ENCODE results near the gene ABCF2.

Gene ABCF2

GRCh38 chr7:151225948-151226510 lies 976 bp downstream of the ABCF2 start:
- DNase-seq (ENCODE audit: low spot score) = no peak

GRCh38 chr7:151223728-151224127 lies 3.3 kb downstream of the ABCF2 start:
- DNase-seq (ENCODE audit: low spot score) = no peak

DNA sequence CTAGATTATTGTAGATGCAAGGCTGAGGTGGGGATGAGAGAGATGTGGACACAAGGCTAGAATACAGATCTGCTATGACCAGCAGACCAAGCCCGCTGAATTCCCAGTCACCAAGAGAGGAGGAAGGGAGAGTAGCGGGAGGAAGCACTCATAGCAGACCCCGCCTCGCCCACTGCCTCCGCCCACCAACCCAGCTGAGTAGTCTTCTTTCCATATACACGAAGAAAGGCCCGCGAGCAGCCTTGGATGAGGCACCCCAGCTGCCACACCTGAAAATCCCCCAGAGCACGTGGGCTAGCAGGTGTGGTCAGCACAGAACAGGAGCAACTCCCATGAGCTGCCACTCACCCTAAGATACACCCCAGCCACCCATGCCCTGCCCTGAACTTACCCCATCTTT lies 8.8 kb downstream of the ABCF2 start:
- DNase-seq (ENCODE audit: low spot score) = peak; percentile 15

DNA sequence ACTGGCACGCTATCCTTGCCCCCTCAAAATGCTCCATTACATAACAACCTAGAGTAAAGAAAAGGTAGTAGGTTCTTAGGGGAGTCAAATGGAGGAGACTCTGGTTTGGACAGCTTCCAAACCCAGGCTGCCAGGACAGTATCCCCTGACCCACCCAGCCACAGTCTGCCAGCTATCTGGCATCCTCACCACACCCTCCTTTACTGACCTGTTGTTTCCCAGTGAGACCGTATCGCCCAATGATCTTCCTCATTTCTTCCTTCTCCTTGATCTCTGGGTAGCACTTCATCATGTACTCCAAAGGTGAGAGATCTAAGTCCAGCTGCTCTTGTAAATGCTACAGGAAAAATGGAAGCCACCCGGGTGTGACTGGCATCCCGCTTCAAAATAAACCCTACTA lies 11.6 kb downstream of the ABCF2 start:
- no peak for DNase-seq (ENCODE audit: low spot score)

GRCh38 chr7:151213826-151214225 lies 13.2 kb downstream of the ABCF2 start:
- DNase-seq (ENCODE audit: low spot score) = no peak

DNA sequence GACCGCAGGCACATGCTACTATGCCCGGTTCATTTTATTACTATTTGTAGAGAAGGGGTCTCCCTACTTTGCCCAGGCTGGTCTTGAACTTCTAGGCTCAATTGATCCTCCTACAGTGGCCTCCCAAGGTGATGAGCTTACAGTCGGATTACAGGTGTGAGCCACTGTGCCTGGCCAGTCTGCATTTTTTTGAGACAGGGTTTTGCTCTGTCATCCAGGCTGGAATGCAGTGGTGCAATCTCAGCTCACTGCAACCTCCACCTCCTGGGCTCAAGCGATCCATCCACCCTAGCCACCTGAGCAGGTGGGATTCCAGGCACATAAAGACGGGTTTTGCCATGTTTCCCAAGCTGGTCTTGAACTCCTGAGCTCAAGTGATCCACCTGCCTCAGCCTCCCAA lies 14.4 kb downstream of the ABCF2 start:
- DNase-seq (ENCODE audit: low spot score) = no peak

GRCh38 chr7:151211155-151211772 lies 15.7 kb downstream of the ABCF2 start:
- peak; percentile 18 for DNase-seq (ENCODE audit: low spot score)

- peak; percentile 19 for DNase-seq (ENCODE audit: low spot score)
These were observed 16.7 kb downstream of the ABCF2 start, which contains the start of gene H2BK1 for GRCh38 chr7:151210087-151210854. H2BK1 (minus strand) TSS chr7:151210488; CDS start chr7:151210318, 170 bp downstream.

DNA sequence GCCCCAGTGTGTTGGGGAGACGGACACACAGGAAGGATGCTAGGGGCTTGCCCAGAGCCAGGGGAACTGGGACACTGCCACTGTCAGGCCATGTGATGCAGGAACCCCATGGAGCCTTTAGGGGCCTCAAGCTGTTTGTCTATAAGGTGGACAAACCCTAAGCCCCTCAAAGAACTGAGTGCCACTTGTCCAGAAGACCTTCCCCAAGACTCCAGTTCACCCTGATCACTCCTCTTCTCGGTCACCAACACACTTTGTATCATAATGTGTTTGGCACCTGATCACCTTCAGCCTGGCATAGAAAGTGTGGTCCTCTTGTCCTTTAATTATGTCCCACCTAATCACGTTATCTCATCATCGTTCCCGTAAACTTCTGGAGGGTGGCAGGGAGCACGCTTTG lies 17.4 kb downstream of the ABCF2 start:
- no peak for DNase-seq (ENCODE audit: low spot score)

DNA sequence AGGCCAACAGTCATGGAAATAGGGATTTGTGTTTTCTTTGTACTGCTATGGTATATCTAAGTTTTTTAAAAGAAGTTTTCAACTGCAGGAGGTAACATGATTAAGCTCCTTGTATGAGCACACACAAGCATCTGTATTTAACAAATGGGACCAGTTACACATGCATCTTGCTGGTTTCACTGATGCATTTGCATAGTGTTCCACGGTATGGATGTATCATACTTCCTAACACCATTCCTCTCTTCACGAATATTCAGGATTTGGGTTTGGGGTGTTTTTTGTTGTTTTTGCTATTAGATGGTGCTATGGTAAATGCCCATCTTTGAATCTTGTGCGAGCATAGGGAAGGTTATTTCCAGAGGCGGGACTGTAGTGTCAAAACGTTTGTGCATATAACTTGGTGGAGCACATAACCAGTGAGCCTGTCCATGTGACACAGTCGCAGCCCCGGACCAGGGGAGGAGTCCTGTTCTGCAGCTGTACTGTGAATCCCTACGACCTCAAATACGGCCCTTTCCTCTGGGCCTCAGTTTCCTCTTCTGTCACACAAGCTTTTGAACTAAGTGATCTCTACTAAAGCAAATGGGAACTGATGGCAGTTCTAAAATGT lies 18.6 kb downstream of the ABCF2 start:
- DNase-seq (ENCODE audit: low spot score) = no peak

- no peak for DNase-seq (ENCODE audit: low spot score)
These were observed 19.2 kb downstream of the ABCF2 start for GRCh38 chr7:151207804-151208203.

DNA sequence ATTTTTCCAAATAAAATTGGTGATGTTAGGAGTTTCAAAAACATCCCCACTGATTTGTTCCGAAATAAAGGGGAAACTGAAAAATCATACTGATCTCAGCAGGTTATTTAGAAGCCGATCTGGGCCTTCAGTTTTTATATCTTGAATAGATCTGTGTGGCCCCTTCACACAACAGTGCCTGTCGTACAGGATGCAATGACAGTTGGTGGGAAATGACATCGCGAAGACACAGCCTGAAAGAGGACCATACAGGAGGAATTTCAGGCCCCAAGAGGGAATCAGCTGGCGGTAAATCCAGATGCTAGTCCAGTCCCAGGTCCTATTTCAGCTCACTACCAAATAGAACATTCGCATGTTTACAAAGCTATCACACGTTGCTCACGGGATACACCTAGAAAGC lies 19.7 kb downstream of the ABCF2 start:
- DNase-seq (ENCODE audit: low spot score) = no peak

- no peak for DNase-seq (ENCODE audit: low spot score)
These were observed 20.1 kb downstream of the ABCF2 start for GRCh38 chr7:151206914-151207313.

DNA sequence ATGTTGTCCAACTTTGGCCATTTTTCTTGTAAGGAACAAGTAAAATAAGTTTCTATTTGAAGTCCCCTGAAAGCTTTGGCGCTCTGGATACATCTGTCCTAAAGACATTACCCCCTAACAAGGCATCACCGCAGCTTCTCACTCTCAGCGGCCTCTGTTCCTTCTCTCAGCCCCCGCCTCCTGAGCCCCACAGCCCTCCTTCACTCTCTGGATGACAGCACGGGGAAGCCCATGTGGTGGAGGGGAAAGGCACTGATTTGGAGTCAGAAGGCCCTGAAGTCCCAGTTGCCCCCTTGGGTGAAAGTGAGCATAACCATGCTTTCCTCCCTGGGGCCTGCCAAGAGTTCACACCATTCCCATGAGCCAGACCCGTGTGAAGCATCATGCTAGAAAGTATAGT lies 21.3 kb downstream of the ABCF2 start:
- DNase-seq (ENCODE audit: low spot score) = no peak

GRCh38 chr7:151204383-151205032 lies 22.5 kb downstream of the ABCF2 start:
- DNase-seq (ENCODE audit: low spot score) = no peak

- DNase-seq (ENCODE audit: low spot score) = no peak
These were observed 24.2 kb downstream of the ABCF2 start for GRCh38 chr7:151202836-151203235.

DNA sequence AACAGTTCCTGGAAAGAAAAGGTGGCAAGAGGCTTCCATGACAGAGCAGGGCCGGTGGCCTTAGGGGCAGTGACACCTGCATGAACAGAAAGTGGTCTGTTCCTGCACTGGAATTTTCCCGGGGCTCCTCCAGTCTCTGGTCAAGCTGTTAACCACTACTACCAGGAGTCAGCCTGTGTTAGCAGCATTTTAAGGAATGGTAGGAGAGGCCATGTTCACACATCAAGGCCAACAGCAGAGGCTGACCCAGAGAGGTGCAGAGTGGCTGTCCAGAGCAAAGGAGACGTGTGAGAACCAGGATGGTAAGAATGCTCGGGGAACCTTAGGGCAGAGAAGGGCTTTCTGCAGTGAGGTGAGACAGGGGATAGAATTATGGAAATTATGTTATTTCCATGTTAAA lies 25.3 kb downstream of the ABCF2 start:
- DNase-seq (ENCODE audit: low spot score) = no peak

DNA sequence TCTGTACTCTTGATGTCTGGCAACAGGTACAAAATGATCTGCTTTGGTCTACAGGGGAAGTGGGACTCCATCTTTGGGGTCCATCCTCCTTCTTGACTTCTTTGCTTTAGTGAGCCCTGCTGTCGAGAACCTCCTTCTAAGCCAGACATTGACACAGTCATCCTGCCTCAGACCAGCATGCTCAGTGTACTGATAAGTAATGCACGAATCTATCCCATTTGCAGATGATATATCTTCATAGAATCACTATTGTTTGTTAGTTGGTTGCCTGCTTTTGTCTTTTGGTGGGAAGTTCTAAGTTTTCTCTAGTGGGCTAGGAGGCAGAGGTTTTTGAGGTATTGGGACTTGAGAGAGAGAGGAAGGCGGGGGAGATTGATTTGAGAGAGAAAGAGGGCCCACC lies 25.7 kb downstream of the ABCF2 start:
- DNase-seq (ENCODE audit: low spot score) = no peak

GRCh38 chr7:151198945-151199848 lies 27.8 kb downstream of the ABCF2 start:
- peak; percentile 30 for DNase-seq (ENCODE audit: low spot score)

DNA sequence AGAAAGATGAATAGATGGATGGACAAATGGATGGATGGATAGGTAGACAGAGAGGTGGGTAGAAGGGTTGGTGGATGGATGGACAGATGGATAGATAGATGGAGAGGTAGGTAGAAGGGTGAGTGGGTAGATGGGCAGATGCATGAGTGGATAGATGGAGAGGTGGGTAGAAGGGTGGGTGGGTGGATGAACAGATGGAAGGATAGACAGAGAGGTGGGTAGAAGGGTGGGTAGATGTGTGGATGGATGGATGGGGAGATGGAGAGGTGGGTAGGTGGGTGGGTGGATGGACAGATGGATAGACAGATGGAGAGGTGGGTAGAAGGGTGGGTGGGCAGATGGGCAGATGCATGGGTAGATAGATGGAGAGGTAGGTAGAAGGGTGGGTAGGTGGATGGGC lies 29.1 kb downstream of the ABCF2 start:
- no peak for DNase-seq (ENCODE audit: low spot score)
